Loucy (cell line): Measurements from ENCODE around the gene BAIAP3.

Source experiments
- H2AFZ ChIP-seq: fragments of 200-600 bp; sonication (generic); 2 replicates; pipeline ENCODE4 v1.6.0; 2016; ENCODE audit warnings: antibody characterized with exemption, mild to moderate bottlenecking, low read length, moderate library complexity
- H3F3A ChIP-seq: fragments of 200-600 bp; 2 replicates; pipeline ENCODE4 v1.6.0; 2016; ENCODE audit warnings: antibody characterized with exemption, low read depth, mild to moderate bottlenecking
- H3K27me3 ChIP-seq: fragments of 200-600 bp; sonication (generic); 2 replicates; pipeline ENCODE4 v1.6.1; 2014; ENCODE audit warnings: low read length, mild to moderate bottlenecking; ENCODE audit not compliant: insufficient read depth, poor library complexity, severe bottlenecking
- H3K36me3 ChIP-seq: fragments of 200-600 bp; sonication (generic); 2 replicates; pipeline ENCODE4 v1.6.1; 2016; ENCODE audit warnings: low read length; ENCODE audit not compliant: insufficient read depth
- H3K4me1 ChIP-seq: fragments of 200-600 bp; sonication (generic); 2 replicates; pipeline ENCODE4 v1.5.1; 2014; ENCODE audit warnings: low read length, mild to moderate bottlenecking; ENCODE audit not compliant: insufficient read depth, poor library complexity, severe bottlenecking
- H3K4me2 ChIP-seq: fragments of 200-600 bp; sonication (generic); 2 replicates; pipeline ENCODE4 v1.6.0; 2014; ENCODE audit warnings: antibody characterized with exemption, low read length, low read depth, mild to moderate bottlenecking; ENCODE audit not compliant: poor library complexity, severe bottlenecking
- H3K4me3 ChIP-seq: fragments of 200-600 bp; sonication (generic); 2 replicates; pipeline ENCODE4 v1.5.1; 2014; ENCODE audit warnings: low read length, mild to moderate bottlenecking, mixed read lengths; ENCODE audit not compliant: poor library complexity, severe bottlenecking
- H3K79me2 ChIP-seq: fragments of 200-600 bp; sonication (generic); 2 replicates; pipeline ENCODE4 v1.6.1; 2014; ENCODE audit warnings: low read length; ENCODE audit not compliant: insufficient read depth
- H3K9ac ChIP-seq: fragments of 200-600 bp; sonication (generic); 2 replicates; pipeline ENCODE4 v1.6.0; 2014; ENCODE audit warnings: mild to moderate bottlenecking, low read depth, low read length, moderate library complexity; ENCODE audit not compliant: poor library complexity, severe bottlenecking
- H3K9me2 ChIP-seq: fragments of 200-600 bp; sonication (generic); replicated peaks from 2 replicates; pipeline ENCODE4 v1.6.1; 2016; ENCODE audit warnings: low read depth, low read length, mixed read lengths
- H3K9me3 ChIP-seq: fragments of 200-600 bp; sonication (generic); 2 replicates; pipeline ENCODE4 v1.6.1; 2014; ENCODE audit warnings: mild to moderate bottlenecking, antibody characterized with exemption, low read length, low read depth; ENCODE audit not compliant: insufficient read depth
- H4K20me1 ChIP-seq: fragments of 200-600 bp; sonication (generic); 2 replicates; pipeline ENCODE4 v1.6.0; 2014; ENCODE audit warnings: antibody characterized with exemption, low read length, mild to moderate bottlenecking; ENCODE audit not compliant: insufficient read depth, poor library complexity, severe bottlenecking
- CTCF ChIP-seq: fragments of 200-600 bp; sonication (generic); conservative IDR thresholded peaks from 2 replicates; pipeline ENCODE4 v1.5.1; 2014; ENCODE audit warnings: mild to moderate bottlenecking, antibody characterized with exemption, low read length
- EZH2phosphoT487 ChIP-seq: fragments of 200-600 bp; IDR thresholded peaks from 2 replicates; pipeline ENCODE4 v1.6.1; 2018; ENCODE audit warnings: antibody characterized with exemption, mild to moderate bottlenecking, moderate library complexity, borderline replicate concordance

The BAIAP3 gene

GRCh38 chr16:1366060-1366711 lies 32.7 kb downstream of the BAIAP3 start:
- no peaks in the 10 kb centered on the region for H3K9me2 ChIP-seq
- no peak overlapping the region for H2AFZ ChIP-seq
- TF ChIP-seq CTCF (no peak), EZH2phosphoT487 (no peak)
- no peaks in the 10 kb centered on the region for H3K79me2 ChIP-seq
- no peaks in the 10 kb centered on the region for H3K4me1 ChIP-seq
- no peaks in the 10 kb centered on the region for H3K27me3 ChIP-seq
- no peak overlapping the region for H3K9ac ChIP-seq
- no peak overlapping the region for H3K4me3 ChIP-seq
- H3K36me3 ChIP-seq, result no peaks in the 10 kb centered on the region
- no peaks in the 10 kb centered on the region for H3K9me3 ChIP-seq
- H3K4me2 ChIP-seq, result no peak overlapping the region
- no peaks in the 10 kb centered on the region for H3F3A ChIP-seq
- no peaks in the 10 kb centered on the region for H4K20me1 ChIP-seq

DNA sequence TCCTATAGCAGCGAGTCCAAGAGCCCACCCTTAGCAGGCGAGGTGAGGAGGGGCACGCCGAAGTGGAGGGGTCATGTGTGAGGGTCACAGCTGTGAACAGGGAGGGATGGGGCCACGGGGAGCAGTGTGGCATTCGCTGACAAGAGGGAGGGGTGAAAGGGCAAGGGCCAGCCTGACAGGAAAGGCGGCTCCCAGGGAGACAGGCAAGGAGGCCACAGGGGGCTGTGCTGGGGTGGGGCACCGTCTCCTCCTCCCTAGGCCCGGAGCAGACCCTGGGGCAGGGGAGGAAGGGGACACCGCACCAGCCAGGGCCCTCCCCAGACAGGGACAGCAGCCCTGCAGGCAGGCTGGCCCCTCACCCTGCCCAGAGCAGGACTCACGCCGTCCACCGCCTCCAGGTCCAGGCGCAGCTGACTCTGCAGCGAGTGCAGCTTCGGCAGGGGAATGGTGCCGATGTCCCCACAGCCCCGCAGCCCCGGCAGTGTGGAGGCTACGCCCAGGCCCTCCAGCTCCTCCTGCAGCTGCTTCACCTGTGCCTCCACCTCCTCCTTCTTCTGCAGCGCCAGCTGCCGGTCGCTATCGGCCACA lies 33.4 kb downstream of the BAIAP3 start:
- Histone ChIP-seq H3K36me3 (no peaks in the 10 kb centered on the region), H3K4me2 (no peak overlapping the region), H4K20me1 (no peaks in the 10 kb centered on the region)

GRCh38 chr16:1367486-1368174 lies 34.2 kb downstream of the BAIAP3 start:
- H3K36me3 ChIP-seq, result no peaks in the 10 kb centered on the region
- no peak overlapping the region for H3K4me3 ChIP-seq
- H3K9ac ChIP-seq, result no peak overlapping the region
- no peaks in the 10 kb centered on the region for H3K4me1 ChIP-seq
- H3F3A ChIP-seq, result no peaks in the 10 kb centered on the region
- H3K27me3 ChIP-seq, result no peaks in the 10 kb centered on the region
- H3K9me3 ChIP-seq, result no peaks in the 10 kb centered on the region
- TF ChIP-seq EZH2phosphoT487 (no peak), CTCF (no peak)
- H3K79me2 ChIP-seq, result no peaks in the 10 kb centered on the region
- no peak overlapping the region for H2AFZ ChIP-seq
- no peaks in the 10 kb centered on the region for H3K9me2 ChIP-seq
- no peak overlapping the region for H3K4me2 ChIP-seq
- H4K20me1 ChIP-seq, result no peaks in the 10 kb centered on the region

More for the DNA sequence above, 33.4 kb downstream of the BAIAP3 start:
- Histone ChIP-seq H3K27me3 (no peaks in the 10 kb centered on the region), H3F3A (no peaks in the 10 kb centered on the region), H3K4me3 (no peak overlapping the region), H2AFZ (no peak overlapping the region), H3K4me1 (no peaks in the 10 kb centered on the region), H3K9ac (no peak overlapping the region), H3K9me2 (no peaks in the 10 kb centered on the region), H3K79me2 (no peaks in the 10 kb centered on the region), H3K9me3 (no peaks in the 10 kb centered on the region)
- TF ChIP-seq CTCF, result no peak
- TF ChIP-seq EZH2phosphoT487, result no peak
